NOMO-1 treated with DMSO at 0.1 percent for 48 hours (cell line): ENCODE results near the gene FBLN5.
"Not testable (repeated sequence)": the region's sequence is repeated elsewhere in the genome, so short reads cannot be mapped to it uniquely, and the experiment has no call there.

Source experiments
- DNase-seq: peaks from one replicate; lab custom pipeline; 2025; ENCODE audit not compliant: unreplicated experiment; lab: John Stamatoyannopoulos, UW

FBLN5 gene

GRCh38 chr14:91886961-91887360, 60.5 kb downstream of the FBLN5 start:
- DNase-seq, result no peak

GRCh38 chr14:91885839-91886238, 61.7 kb downstream of the FBLN5 start:
- no peak for DNase-seq

GRCh38 chr14:91885113-91885712, 62.3 kb downstream of the FBLN5 start:
- DNase-seq, result no peak

GRCh38 chr14:91884664-91885063, 62.8 kb downstream of the FBLN5 start:
- DNase-seq, result no peak

- no peak for DNase-seq
These were observed 63.7 kb downstream of the FBLN5 start for GRCh38 chr14:91883753-91884152.

GRCh38 chr14:91882776-91883175, 64.7 kb downstream of the FBLN5 start:
- DNase-seq, result no peak

- DNase-seq, result no peak
These were observed 65.1 kb downstream of the FBLN5 start for GRCh38 chr14:91882369-91882768.

- no peak for DNase-seq
These were observed 68.3 kb downstream of the FBLN5 start for GRCh38 chr14:91879196-91879595.

GRCh38 chr14:91878274-91878673, 69.2 kb downstream of the FBLN5 start:
- DNase-seq, result no peak

- DNase-seq, result peak; percentile 13
These were observed 70.0 kb downstream of the FBLN5 start for GRCh38 chr14:91877376-91877915.

GRCh38 chr14:91876492-91876891, 71.0 kb downstream of the FBLN5 start:
- no peak for DNase-seq

- DNase-seq, result no peak
These were observed 71.8 kb downstream of the FBLN5 start for GRCh38 chr14:91875525-91876286.

- DNase-seq, result peak; percentile 11
These were observed 73.8 kb downstream of the FBLN5 start for GRCh38 chr14:91873471-91874415.

GRCh38 chr14:91872517-91873470, 74.7 kb downstream of the FBLN5 start:
- DNase-seq, result peak; percentile 53

- DNase-seq, result peak; percentile 64
These were observed 75.4 kb downstream of the FBLN5 start for GRCh38 chr14:91872011-91872501.

GRCh38 chr14:91871401-91871800, 76.1 kb downstream of the FBLN5 start:
- not testable (repeated sequence) for DNase-seq

GRCh38 chr14:91870890-91871289, 76.6 kb downstream of the FBLN5 start:
- no peak for DNase-seq

GRCh38 chr14:91870001-91870400, 77.5 kb downstream of the FBLN5 start:
- DNase-seq, result no peak

- no peak for DNase-seq
These were observed 77.9 kb downstream of the FBLN5 start for GRCh38 chr14:91869556-91869955.
